Measurements from ENCODE around the gene BMP5.

DNA sequence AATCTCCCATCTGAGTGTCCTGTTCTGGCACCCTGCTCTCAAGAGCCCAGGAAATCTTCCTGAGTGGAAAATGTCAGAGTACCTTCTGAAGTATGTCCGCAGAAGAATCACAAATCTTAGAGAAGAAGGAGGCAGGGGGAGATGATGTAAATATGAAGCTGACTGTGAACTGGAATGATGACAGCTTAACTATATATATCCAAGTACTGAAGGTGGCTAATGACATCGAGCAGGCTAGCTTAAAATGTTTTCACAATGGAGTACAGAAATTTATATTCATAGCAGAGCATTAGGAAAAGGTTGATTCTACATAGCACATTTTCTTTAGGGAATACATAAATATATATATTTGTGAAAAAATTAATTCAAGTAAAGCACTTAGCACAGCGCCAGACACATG, 64.3 kb downstream of the BMP5 start:
- TF ChIP-seq, protein P1, sequence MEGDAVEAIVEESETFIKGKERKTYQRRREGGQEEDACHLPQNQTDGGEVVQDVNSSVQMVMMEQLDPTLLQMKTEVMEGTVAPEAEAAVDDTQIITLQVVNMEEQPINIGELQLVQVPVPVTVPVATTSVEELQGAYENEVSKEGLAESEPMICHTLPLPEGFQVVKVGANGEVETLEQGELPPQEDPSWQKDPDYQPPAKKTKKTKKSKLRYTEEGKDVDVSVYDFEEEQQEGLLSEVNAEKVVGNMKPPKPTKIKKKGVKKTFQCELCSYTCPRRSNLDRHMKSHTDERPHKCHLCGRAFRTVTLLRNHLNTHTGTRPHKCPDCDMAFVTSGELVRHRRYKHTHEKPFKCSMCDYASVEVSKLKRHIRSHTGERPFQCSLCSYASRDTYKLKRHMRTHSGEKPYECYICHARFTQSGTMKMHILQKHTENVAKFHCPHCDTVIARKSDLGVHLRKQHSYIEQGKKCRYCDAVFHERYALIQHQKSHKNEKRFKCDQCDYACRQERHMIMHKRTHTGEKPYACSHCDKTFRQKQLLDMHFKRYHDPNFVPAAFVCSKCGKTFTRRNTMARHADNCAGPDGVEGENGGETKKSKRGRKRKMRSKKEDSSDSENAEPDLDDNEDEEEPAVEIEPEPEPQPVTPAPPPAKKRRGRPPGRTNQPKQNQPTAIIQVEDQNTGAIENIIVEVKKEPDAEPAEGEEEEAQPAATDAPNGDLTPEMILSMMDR (IDR thresholded peaks at IDR 0.05; ENCODE audit: insufficient read depth, low read length), result no peak
- TF ChIP-seq, protein P2, sequence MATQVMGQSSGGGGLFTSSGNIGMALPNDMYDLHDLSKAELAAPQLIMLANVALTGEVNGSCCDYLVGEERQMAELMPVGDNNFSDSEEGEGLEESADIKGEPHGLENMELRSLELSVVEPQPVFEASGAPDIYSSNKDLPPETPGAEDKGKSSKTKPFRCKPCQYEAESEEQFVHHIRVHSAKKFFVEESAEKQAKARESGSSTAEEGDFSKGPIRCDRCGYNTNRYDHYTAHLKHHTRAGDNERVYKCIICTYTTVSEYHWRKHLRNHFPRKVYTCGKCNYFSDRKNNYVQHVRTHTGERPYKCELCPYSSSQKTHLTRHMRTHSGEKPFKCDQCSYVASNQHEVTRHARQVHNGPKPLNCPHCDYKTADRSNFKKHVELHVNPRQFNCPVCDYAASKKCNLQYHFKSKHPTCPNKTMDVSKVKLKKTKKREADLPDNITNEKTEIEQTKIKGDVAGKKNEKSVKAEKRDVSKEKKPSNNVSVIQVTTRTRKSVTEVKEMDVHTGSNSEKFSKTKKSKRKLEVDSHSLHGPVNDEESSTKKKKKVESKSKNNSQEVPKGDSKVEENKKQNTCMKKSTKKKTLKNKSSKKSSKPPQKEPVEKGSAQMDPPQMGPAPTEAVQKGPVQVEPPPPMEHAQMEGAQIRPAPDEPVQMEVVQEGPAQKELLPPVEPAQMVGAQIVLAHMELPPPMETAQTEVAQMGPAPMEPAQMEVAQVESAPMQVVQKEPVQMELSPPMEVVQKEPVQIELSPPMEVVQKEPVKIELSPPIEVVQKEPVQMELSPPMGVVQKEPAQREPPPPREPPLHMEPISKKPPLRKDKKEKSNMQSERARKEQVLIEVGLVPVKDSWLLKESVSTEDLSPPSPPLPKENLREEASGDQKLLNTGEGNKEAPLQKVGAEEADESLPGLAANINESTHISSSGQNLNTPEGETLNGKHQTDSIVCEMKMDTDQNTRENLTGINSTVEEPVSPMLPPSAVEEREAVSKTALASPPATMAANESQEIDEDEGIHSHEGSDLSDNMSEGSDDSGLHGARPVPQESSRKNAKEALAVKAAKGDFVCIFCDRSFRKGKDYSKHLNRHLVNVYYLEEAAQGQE (IDR thresholded peaks at IDR 0.05; ENCODE audit: insufficient replicate concordance, low read depth), result no peak
